ENCODE data around the gene PHF2.

DNA sequence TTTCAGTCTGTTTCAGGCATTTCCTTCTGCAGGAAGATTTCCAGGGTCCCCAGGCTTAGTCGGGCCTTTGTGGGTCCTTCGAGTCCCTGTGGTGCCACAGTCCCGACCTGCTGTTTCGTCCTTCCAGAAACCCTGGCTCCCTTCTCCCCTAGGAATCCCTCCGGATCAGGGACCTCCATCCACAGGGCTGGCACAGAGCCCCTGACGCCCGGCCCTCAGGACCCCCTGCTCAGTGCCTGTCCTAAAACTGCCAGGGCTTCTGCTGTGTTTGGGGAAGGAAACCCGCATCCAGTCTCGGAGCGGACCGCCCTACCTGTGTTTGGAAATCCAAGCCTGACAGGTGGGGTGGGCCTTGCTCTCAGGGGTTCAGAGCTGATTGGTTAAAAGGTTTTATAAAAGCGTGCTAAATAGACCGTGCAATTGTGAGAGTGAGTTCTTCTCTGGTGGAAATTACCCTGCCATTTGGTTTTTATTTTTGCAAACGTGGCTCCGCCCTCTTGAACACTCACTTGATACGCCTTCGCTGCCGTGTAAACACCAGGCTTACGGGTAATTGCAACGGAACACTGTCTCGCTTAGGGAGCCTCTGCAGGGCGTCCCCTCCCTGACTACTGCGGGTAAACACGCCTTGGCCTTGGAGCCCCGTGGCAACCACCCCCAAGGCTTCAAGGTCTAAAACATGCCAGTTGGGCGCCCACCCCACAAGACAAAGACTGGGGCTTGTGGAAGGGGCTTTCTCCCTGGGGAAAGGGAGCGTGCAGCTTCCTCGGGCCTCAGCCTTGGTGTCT is 121.2 kb downstream of the PHF2 start:
- TF ChIP-seq, protein P1, sequence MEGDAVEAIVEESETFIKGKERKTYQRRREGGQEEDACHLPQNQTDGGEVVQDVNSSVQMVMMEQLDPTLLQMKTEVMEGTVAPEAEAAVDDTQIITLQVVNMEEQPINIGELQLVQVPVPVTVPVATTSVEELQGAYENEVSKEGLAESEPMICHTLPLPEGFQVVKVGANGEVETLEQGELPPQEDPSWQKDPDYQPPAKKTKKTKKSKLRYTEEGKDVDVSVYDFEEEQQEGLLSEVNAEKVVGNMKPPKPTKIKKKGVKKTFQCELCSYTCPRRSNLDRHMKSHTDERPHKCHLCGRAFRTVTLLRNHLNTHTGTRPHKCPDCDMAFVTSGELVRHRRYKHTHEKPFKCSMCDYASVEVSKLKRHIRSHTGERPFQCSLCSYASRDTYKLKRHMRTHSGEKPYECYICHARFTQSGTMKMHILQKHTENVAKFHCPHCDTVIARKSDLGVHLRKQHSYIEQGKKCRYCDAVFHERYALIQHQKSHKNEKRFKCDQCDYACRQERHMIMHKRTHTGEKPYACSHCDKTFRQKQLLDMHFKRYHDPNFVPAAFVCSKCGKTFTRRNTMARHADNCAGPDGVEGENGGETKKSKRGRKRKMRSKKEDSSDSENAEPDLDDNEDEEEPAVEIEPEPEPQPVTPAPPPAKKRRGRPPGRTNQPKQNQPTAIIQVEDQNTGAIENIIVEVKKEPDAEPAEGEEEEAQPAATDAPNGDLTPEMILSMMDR (IDR thresholded peaks at IDR 0.05 in 8 of 11, conservative IDR thresholded peaks at IDR 0.05 in 3 of 11): no peak
- TF ChIP-seq POLR2A (IDR thresholded peaks at IDR 0.05) (no peak), POLR2AphosphoS5 (IDR thresholded peaks at IDR 0.05) (no peak)

All from spleen (tissue), 7 donors.